ENCODE data around the gene SDF2L1.

Gene SDF2L1

GRCh38 chr22:21680830-21681565, 38.9 kb downstream of the SDF2L1 start:
- TF ChIP-seq CTCF (IDR thresholded peaks at IDR 0.05): no peak
- Mint-ChIP-seq H3K27me3 (ENCODE audit: low read depth, poor library complexity) (no peaks in the 10 kb centered on the region), H3K27ac (no peak overlapping the region), H3K4me3 (no peak overlapping the region), H3K9me3 (peaks cover 11% of the 10 kb centered on the region), H3K36me3 (ENCODE audit: low read depth) (peaks cover 40% of the 10 kb centered on the region), H3K4me1 (peaks cover 10% of the 10 kb centered on the region)
- DNase-seq: no peak

- H3K27me3 Mint-ChIP-seq (ENCODE audit: low read depth, poor library complexity): no peaks in the 10 kb centered on the region
- no peak for DNase-seq
- peaks cover 10% of the 10 kb centered on the region for H3K4me1 Mint-ChIP-seq
- peaks cover 4% of the 10 kb centered on the region for H3K9me3 Mint-ChIP-seq
- H3K27ac Mint-ChIP-seq: no peak overlapping the region
- no peak overlapping the region for H3K4me3 Mint-ChIP-seq
- no peak for TF ChIP-seq CTCF (IDR thresholded peaks at IDR 0.05)
- H3K36me3 Mint-ChIP-seq (ENCODE audit: low read depth): peaks cover 33% of the 10 kb centered on the region
These were observed 39.7 kb downstream of the SDF2L1 start for GRCh38 chr22:21681566-21682370.

GRCh38 chr22:21682385-21683175, 40.5 kb downstream of the SDF2L1 start:
- peak overlapping the region; percentile 42 for H3K27ac Mint-ChIP-seq
- H3K4me1 Mint-ChIP-seq: peaks cover 10% of the 10 kb centered on the region
- H3K27me3 Mint-ChIP-seq (ENCODE audit: low read depth, poor library complexity): no peaks in the 10 kb centered on the region
- no peak overlapping the region for H3K4me3 Mint-ChIP-seq
- peaks cover 26% of the 10 kb centered on the region for H3K36me3 Mint-ChIP-seq (ENCODE audit: low read depth)
- DNase-seq: no peak
- peaks cover 2% of the 10 kb centered on the region for H3K9me3 Mint-ChIP-seq
- TF ChIP-seq CTCF (IDR thresholded peaks at IDR 0.05): no peak

GRCh38 chr22:21683401-21683811, 41.3 kb downstream of the SDF2L1 start:
- no peaks in the 10 kb centered on the region for H3K27me3 Mint-ChIP-seq (ENCODE audit: low read depth, poor library complexity)
- peaks cover 10% of the 10 kb centered on the region for H3K4me1 Mint-ChIP-seq
- no peak overlapping the region for H3K4me3 Mint-ChIP-seq
- peak overlapping the region; percentile 43 for H3K27ac Mint-ChIP-seq
- H3K9me3 Mint-ChIP-seq: no peaks in the 10 kb centered on the region
- no peak for DNase-seq
- no peak for TF ChIP-seq CTCF (IDR thresholded peaks at IDR 0.05)
- H3K36me3 Mint-ChIP-seq (ENCODE audit: low read depth): peaks cover 19% of the 10 kb centered on the region

GRCh38 chr22:21684492-21685163, 42.5 kb downstream of the SDF2L1 start:
- H3K9me3 Mint-ChIP-seq: no peaks in the 10 kb centered on the region
- H3K27ac Mint-ChIP-seq: no peak overlapping the region
- TF ChIP-seq CTCF (IDR thresholded peaks at IDR 0.05): no peak
- H3K36me3 Mint-ChIP-seq (ENCODE audit: low read depth): peaks cover 24% of the 10 kb centered on the region
- H3K4me3 Mint-ChIP-seq: no peak overlapping the region
- DNase-seq: no peak
- peaks cover 10% of the 10 kb centered on the region for H3K4me1 Mint-ChIP-seq
- no peaks in the 10 kb centered on the region for H3K27me3 Mint-ChIP-seq (ENCODE audit: low read depth, poor library complexity)
